IPS-11a (cell line): ENCODE data around the gene MTMR6.

ENCODE experiments used
- H3K4me3 ChIP-seq: one replicate; pipeline ENCODE4 v1.5.1; 2013; ENCODE audit warnings: low read depth, low read length, control low read depth

MTMR6 gene

GRCh38 chr13:25222740-25223139 lies 64.5 kb downstream of the MTMR6 start:
- no peak overlapping the region for H3K4me3 ChIP-seq

GRCh38 chr13:25218019-25218418 lies 69.3 kb downstream of the MTMR6 start:
- no peak overlapping the region for H3K4me3 ChIP-seq

GRCh38 chr13:25217023-25217885 lies 70.0 kb downstream of the MTMR6 start:
- H3K4me3 ChIP-seq = no peak overlapping the region

- H3K4me3 ChIP-seq = no peak overlapping the region
These were observed 72.1 kb downstream of the MTMR6 start for GRCh38 chr13:25215253-25215575.

GRCh38 chr13:25214491-25215252 lies 72.6 kb downstream of the MTMR6 start:
- no peak overlapping the region for H3K4me3 ChIP-seq

- no peak overlapping the region for H3K4me3 ChIP-seq
These were observed 73.6 kb downstream of the MTMR6 start for GRCh38 chr13:25213715-25214114.

GRCh38 chr13:25210842-25211569 lies 76.3 kb downstream of the MTMR6 start:
- no peak overlapping the region for H3K4me3 ChIP-seq

GRCh38 chr13:25207291-25207810 lies 79.9 kb downstream of the MTMR6 start:
- no peak overlapping the region for H3K4me3 ChIP-seq

- no peak overlapping the region for H3K4me3 ChIP-seq
These were observed 82.4 kb downstream of the MTMR6 start for GRCh38 chr13:25204863-25205262.

GRCh38 chr13:25203127-25203740 lies 84.1 kb downstream of the MTMR6 start:
- no peak overlapping the region for H3K4me3 ChIP-seq

- no peak overlapping the region for H3K4me3 ChIP-seq
These were observed 86.5 kb downstream of the MTMR6 start for GRCh38 chr13:25200783-25201182.

- H3K4me3 ChIP-seq = no peak overlapping the region
These were observed 88.6 kb downstream of the MTMR6 start for GRCh38 chr13:25198647-25199046.

GRCh38 chr13:25196971-25197370 lies 90.3 kb downstream of the MTMR6 start:
- no peak overlapping the region for H3K4me3 ChIP-seq
